ENCODE data around the gene CSK.

GRCh38 chr15:74826364-74826819 is 44.5 kb downstream of the CSK start, which contains the start of gene CPLX3:
- TF ChIP-seq CTCF (IDR thresholded peaks at IDR 0.05) (no peak), POLR2A (IDR thresholded peaks at IDR 0.05) (no peak)
